ENCODE measurements around the gene ALKBH6. TPM values are rescaled to one million over a fixed set of nuclear protein-coding genes. Genes with fewer than 3 reads are reported as not detected.

Gene ALKBH6
- total and polyA plus RNA-seq, 2 of the 13 experiments (the other 11 are each of a cell fraction or from before 2014, with no cell fraction given), result 13.7 to 18.1 TPM

GRCh38 chr19:35995048-35995993 lies 18.7 kb downstream of the ALKBH6 start, which contains the start of gene SDHAF1 (continued):
- TF ChIP-seq MBNL3 (CRISPR knock-in tag; conservative IDR thresholded peaks at IDR 0.05) (no peak), FOXA3 (CRISPR knock-in tag; IDR thresholded peaks at IDR 0.05) (peak; percentile 57; the same call in 1 of the 2 replicates), AGO1 (IDR thresholded peaks at IDR 0.05; ENCODE audit: low read depth, low read length, poor library complexity, severe bottlenecking) (no peak), RERE (CRISPR knock-in tag; IDR thresholded peaks at IDR 0.05; ENCODE audit: low read depth) (no peak), BRCA1 (CRISPR knock-in tag; IDR thresholded peaks at IDR 0.05) (no peak), HNRNPLL (IDR thresholded peaks at IDR 0.05; ENCODE audit: low read depth, low read length, poor library complexity, severe bottlenecking) (peak; percentile 91), ZNF562 (CRISPR knock-in tag; IDR thresholded peaks at IDR 0.05; ENCODE audit: borderline replicate concordance) (0 out of 2 replicates have a peak, but pooled peaks have one; percentile 59), XRCC5 (optimal IDR thresholded peaks at IDR 0.05; ENCODE audit: low read length) (peak; percentile 56), RAD21 (CRISPR knock-in tag; IDR thresholded peaks at IDR 0.05) (peak; percentile 64; the same call in 1 of the 2 replicates), FOXA1 (IDR thresholded peaks at IDR 0.05) (no peak), FOXA1 (CRISPR knock-in tag; IDR thresholded peaks at IDR 0.05) (no peak), NR0B2 (CRISPR knock-in tag; IDR thresholded peaks at IDR 0.05) (no peak; the same call in 1 of the 2 replicates), ZNF160 (CRISPR knock-in tag; IDR thresholded peaks at IDR 0.05) (no peak; the same call in 1 of the 2 replicates), SNAPC5 (CRISPR knock-in tag; IDR thresholded peaks at IDR 0.05; ENCODE audit: borderline replicate concordance) (0 out of 2 replicates have a peak, but pooled peaks have one; percentile 4), NR2C2 (CRISPR knock-in tag; IDR thresholded peaks at IDR 0.05; ENCODE audit: borderline replicate concordance) (peak; percentile 98), ZNF607 (CRISPR knock-in tag; IDR thresholded peaks at IDR 0.05; ENCODE audit: borderline replicate concordance) (0 out of 2 replicates have a peak, but pooled peaks have one; percentile 30), ATF1 (CRISPR knock-in tag; IDR thresholded peaks at IDR 0.05) (peak; percentile 78), CCAR2 (optimal IDR thresholded peaks at IDR 0.05; ENCODE audit: low read depth, low read length) (no peak)
- TF ChIP-seq, protein P1, sequence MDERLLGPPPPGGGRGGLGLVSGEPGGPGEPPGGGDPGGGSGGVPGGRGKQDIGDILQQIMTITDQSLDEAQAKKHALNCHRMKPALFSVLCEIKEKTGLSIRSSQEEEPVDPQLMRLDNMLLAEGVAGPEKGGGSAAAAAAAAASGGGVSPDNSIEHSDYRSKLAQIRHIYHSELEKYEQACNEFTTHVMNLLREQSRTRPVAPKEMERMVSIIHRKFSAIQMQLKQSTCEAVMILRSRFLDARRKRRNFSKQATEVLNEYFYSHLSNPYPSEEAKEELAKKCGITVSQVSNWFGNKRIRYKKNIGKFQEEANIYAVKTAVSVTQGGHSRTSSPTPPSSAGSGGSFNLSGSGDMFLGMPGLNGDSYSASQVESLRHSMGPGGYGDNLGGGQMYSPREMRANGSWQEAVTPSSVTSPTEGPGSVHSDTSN (CRISPR knock-in tag; IDR thresholded peaks at IDR 0.05), result no peak
- TF ChIP-seq, protein P2, sequence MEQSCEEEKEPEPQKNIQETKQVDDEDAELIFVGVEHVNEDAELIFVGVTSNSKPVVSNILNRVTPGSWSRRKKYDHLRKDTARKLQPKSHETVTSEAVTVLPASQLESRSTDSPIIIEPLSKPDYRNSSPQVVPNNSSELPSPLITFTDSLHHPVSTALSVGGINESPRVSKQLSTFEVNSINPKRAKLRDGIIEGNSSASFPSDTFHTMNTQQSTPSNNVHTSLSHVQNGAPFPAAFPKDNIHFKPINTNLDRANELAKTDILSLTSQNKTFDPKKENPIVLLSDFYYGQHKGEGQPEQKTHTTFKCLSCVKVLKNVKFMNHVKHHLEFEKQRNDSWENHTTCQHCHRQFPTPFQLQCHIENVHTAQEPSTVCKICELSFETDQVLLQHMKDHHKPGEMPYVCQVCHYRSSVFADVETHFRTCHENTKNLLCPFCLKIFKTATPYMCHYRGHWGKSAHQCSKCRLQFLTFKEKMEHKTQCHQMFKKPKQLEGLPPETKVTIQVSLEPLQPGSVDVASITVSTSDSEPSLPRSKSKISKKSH (CRISPR knock-in tag; IDR thresholded peaks at IDR 0.05; ENCODE audit: borderline replicate concordance), result 0 out of 2 replicates have a peak, but pooled peaks have one; percentile 30

Data from HepG2 (cell line).